Motor neuron (in vitro differentiated cells): ENCODE results near the gene ZBTB7A. TPM values are rescaled to one million over a fixed set of nuclear protein-coding genes. Genes with fewer than 3 reads are reported as not detected.

ENCODE experiments used
- ATAC-seq, 8 experiments: fragments of 200-7000 bp; cut with Tn5 transposase; replicated peaks in 6 of 8; 2 replicates each; pipeline ENCODE4 v1.8.0; 2021; ENCODE audit warnings: mild to moderate bottlenecking in 8 of 8, moderate library complexity in 8 of 8
- H3K27ac ChIP-seq, 2 donors: fragments of 250-450 bp; sonication (Bioruptor Pico); 2 replicates each; pipeline ENCODE4 v1.9.0; 2021; ENCODE audit warnings: antibody characterized with exemption in 2 of 2, mild to moderate bottlenecking in 2 of 2, moderate library complexity in 1 of 2
- H3K4me1 ChIP-seq, 2 donors: fragments of 250-450 bp; sonication (Bioruptor Pico); replicated peaks in 1 of 2; 2 replicates each; pipeline ENCODE4 v1.6.1; 2021; ENCODE audit warnings: antibody characterized with exemption in 2 of 2, mild to moderate bottlenecking in 2 of 2, moderate library complexity in 1 of 2
- H3K4me3 ChIP-seq, 5 donors: fragments of 250-450 bp; sonication (Bioruptor Pico); 2 replicates each; pipeline ENCODE4 v1.9.0; 2021; ENCODE audit warnings: antibody characterized with exemption in 5 of 5, mild to moderate bottlenecking in 5 of 5, moderate library complexity in 4 of 5
- WGBS, 10 experiments: fragments of 450-650 bp; shearing (Covaris generic); methylation state at CpG; one replicate each; pipeline ENCODE4 v1.0.0; 2022; 5-methylcytosine and 5-hydroxymethylcytosine counted together
- in situ Hi-C, 9 experiments: fragments of 400-800 bp; cut with MboI; loops; one replicate each; pipeline ENCODE4 v1.15.0; 2021; ENCODE audit warnings: low sequenced_read_pairs in 9 of 9, low pct_unique_long_range_greater_than_20kb in 2 of 9; ENCODE audit not compliant: unreplicated experiment in 9 of 9
- total RNA-seq, 8 experiments: library from RNA; unstranded; fragments of 300-600 nt; gene quantifications; 2 replicates each; pipeline versions ENCODE4 v1.2.3 to v1.2.4, GENCODE V29; 2022

Gene ZBTB7A
- total RNA-seq, 8 experiments from 2014 or later = 1.6 to 13.5 (median 4.1) TPM

DNA sequence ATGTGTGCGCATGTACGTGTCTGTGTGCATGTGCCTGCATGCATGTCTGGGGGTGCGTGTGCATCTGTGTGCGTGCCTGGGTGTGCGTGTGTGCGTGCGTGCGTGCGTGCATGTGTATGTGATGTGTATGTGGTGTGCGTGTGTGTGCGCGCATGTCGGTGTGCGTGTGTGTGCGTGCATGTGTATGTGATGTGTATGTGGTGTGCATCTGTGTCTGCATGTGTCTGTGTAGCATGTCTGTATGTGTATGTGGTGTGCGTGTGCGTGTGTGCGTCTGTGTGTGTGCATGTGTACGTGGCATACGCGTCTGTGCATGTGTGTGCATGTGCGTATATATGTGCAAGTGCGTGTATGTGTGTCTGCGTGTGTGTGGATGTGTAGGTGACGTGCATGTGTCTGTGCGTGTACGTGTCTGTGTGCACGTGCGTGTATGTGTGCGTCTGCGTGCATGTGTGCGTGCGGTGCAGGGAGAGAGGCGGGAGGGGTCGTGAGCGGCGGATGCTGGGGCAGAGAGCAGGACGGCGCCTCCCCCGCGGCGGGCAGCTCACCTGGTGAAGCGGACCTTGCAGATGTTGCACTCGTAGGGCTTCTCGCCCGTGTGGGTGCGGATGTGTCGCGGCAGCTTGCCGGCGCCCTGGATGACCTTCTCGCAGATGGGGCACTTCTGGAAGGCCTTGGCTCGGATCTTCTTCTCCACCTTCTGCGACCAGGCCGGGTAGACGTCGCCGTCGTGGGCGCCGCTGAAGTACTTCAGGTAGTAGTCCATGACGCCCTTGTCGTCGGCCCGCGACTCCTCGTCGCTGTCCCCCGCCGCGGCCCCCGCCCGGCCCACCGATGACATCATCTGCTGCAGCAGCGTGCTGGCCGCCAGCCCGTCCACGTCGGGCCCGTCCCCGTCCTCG lies 13.0 kb downstream of the ZBTB7A start:
- no peak for ATAC-seq
- H3K4me3 ChIP-seq = no peak overlapping the region
- no peak overlapping the region for H3K27ac ChIP-seq
- in situ Hi-C loops = no loop called here
- 80 to 100% (median 90%) methylated on average over 2 to 28 of the region's 82 CpGs; no CpG with 5 or more reads in 2 of the 10 experiments for WGBS, 10 experiments
- H3K4me1 ChIP-seq = peaks cover 4% of the 10 kb centered on the region in 2 donors

- H3K4me3 ChIP-seq = no peak overlapping the region
- peak in 5 of 8 experiments; percentile 1 to 68 (median 54) for ATAC-seq
Measured at GRCh38 chr19:4052993-4053422, 13.7 kb downstream of the ZBTB7A start.

DNA sequence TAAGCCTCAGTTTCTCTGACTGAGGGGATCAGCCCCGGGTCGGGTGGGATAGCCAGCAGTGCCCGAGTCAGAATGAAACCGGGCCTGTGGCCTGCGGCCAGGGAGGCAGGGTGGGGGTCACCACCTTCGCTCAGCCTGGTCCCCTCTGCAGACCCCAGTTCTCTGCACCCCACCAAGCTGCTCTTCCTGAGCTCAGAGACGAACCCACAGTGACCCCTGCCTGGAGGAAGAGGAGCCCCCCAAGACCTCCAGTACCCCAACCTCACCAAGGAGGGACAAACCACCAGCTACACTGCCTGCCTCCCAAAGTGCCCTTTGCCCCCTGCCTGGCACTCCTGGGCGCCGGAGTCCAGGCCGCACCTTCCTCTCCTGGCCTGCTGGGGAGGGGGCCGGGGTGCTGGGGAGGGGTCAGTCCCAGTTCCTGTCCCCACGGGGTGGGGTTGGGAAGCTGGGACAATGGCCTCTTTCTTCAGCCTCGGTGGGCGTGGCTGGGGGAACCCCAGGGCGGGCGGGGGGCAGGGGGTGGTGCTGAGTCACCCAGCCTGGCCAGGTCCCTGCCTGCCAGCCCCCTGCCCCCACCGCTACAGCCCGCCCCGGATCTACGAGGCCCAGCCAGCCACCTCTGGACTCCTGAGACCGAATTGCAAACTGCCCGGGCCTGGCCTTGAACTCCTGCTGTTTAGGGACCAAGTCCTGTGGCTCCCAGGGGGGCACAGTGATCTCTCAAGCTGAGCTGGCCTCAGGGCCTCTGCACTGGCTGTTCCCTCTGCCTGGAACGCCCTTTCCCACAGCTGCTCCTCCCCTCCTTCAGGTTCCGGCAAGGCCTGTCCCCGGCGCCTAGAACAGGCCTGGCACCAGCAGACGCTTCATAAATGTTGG lies 14.3 kb downstream of the ZBTB7A start:
- in situ Hi-C loops = no loop called here
- no peak overlapping the region for H3K4me3 ChIP-seq
- ATAC-seq = peak in 7 of 8 experiments; percentile 35 to 77 (median 44)
- 0 to 89% (median 87%) methylated on average over 1 to 5 of the region's 27 CpGs; no CpG with 5 or more reads in 5 of the 10 experiments for WGBS, 10 experiments
- peaks cover 0 to 3% of the 10 kb centered on the region in 2 donors for H3K4me1 ChIP-seq
- no peak overlapping the region for H3K27ac ChIP-seq

More at GRCh38 chr19:4052993-4053422, 13.7 kb downstream of the ZBTB7A start:
- 8 to 95% (median 82%) methylated on average over 3 to 9 of the region's 13 CpGs; no CpG with 5 or more reads in 4 of the 10 experiments for WGBS, 10 experiments
- peaks cover 0 to 3% of the 10 kb centered on the region in 2 donors for H3K4me1 ChIP-seq
- in situ Hi-C loops = no loop called here
- no peak overlapping the region for H3K27ac ChIP-seq

DNA sequence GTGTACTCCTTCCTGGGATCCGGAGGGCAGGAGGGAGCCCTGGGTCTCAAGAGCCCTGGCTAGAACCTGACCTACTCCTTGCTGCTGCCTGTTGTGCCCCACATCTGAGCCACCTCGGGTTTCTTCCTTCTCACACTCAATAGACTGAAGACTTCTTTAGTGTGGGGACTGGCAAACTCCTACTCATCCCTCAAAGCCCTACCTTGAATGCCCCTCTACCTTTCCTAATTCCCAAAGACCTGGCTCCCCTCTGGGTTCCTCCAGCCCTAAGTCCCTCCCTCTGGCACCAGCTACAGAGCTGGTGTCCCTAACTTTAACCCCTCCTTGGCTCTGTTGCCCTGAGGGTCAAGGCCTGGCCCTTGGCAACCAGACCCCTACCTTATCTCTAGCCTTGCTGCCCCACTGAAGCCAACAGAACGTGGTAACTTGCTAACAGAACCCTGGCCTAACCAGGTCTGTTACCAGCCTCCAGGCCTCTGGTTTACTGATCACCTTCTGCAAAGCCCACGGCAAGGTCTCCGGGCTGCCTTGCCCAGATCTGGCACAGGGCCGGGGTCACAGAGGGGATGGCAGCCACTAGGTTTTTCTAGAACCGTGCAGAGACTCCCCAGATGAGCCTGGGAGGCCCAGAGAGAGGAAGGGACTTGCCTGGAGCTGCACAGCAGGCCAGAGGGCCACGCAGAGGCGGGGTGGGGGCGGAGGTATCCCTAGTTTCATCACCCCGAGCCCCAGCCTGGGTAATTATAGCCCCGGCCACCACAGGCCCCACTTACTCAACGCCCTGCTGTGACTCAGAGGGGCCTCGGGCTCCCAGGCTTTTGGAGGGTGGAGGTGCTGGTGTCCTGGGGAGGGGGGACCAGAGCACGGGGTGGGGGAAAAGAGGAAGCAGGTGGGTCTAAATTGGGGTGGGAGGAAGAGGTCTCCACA lies 15.3 kb downstream of the ZBTB7A start:
- no peak overlapping the region for H3K27ac ChIP-seq
- in situ Hi-C loops = no loop called here
- ATAC-seq = peak in 3 of 8 experiments; percentile 3 to 25 (median 20)
- H3K4me1 ChIP-seq = peaks cover 0 to 3% of the 10 kb centered on the region in 2 donors
- WGBS, 10 experiments = 80 to 100% (median 93%) methylated on average over 1 to 5 of the region's 15 CpGs; no CpG with 5 or more reads in 4 of the 10 experiments
- H3K4me3 ChIP-seq = no peak overlapping the region

DNA sequence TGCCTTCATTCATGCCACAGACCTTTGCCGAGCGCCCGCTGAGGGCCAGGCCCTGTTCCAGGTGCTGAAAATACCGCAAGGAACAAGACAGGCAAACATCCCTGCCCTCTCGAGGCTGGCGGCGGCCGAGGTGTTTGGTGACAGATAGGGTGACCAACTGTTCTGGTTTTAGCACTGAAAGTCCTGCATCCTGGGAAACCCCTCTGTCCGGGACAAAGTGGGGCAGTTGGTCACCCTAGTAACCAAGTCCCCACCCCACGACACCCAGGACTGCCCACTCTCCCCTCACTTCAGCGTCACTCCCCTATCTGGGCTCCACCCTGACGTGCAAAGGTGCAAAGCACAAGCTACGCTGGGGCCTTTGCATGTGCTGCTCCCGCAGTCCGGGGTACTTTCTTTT lies 17.3 kb downstream of the ZBTB7A start:
- WGBS, 10 experiments = 60 to 100% (median 84%) methylated on average over 1 to 5 of the region's 15 CpGs; no CpG with 5 or more reads in 5 of the 10 experiments
- ATAC-seq = no peak
- no peak overlapping the region for H3K27ac ChIP-seq
- in situ Hi-C loops = no loop called here
- H3K4me3 ChIP-seq = no peak overlapping the region
- peaks cover 5 to 6% of the 10 kb centered on the region in 2 donors for H3K4me1 ChIP-seq

- WGBS, 10 experiments = 94 to 100% (median 100%) methylated on average over 1 to 3 of the region's 33 CpGs; no CpG with 5 or more reads in 7 of the 10 experiments
- H3K27ac ChIP-seq = no peak overlapping the region
- ATAC-seq = no peak
- peaks cover 3 to 5% of the 10 kb centered on the region in 2 donors for H3K4me1 ChIP-seq
- H3K4me3 ChIP-seq = no peak overlapping the region
- in situ Hi-C loops = no loop called here
Measured at GRCh38 chr19:4046946-4047683, 19.6 kb downstream of the ZBTB7A start.

DNA sequence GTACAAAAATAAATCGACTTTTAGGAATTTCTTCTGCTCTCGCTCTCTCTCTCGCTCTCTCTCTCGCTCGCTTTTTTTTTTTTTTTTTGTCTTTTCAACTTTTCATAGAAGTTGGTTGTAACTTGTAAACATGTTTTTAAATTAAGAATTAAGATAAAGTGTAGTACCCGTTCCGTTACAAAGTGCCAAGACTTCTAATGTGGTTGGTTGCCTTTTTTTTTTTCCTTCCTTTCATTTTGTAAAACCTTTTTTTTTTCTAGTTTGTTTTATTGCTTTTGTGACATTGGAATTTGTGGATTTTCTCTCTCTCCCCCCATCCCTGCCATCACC lies 20.4 kb downstream of the ZBTB7A start:
- no peak for ATAC-seq
- Histone ChIP-seq H3K4me1 (peaks cover 3 to 5% of the 10 kb centered on the region in 2 donors), H3K4me3 (no peak overlapping the region), H3K27ac (no peak overlapping the region)
- in situ Hi-C loops = no loop called here
- WGBS, 10 experiments = 80 to 100% (median 94%) methylated on average over 1 to 7 of the region's 7 CpGs

DNA sequence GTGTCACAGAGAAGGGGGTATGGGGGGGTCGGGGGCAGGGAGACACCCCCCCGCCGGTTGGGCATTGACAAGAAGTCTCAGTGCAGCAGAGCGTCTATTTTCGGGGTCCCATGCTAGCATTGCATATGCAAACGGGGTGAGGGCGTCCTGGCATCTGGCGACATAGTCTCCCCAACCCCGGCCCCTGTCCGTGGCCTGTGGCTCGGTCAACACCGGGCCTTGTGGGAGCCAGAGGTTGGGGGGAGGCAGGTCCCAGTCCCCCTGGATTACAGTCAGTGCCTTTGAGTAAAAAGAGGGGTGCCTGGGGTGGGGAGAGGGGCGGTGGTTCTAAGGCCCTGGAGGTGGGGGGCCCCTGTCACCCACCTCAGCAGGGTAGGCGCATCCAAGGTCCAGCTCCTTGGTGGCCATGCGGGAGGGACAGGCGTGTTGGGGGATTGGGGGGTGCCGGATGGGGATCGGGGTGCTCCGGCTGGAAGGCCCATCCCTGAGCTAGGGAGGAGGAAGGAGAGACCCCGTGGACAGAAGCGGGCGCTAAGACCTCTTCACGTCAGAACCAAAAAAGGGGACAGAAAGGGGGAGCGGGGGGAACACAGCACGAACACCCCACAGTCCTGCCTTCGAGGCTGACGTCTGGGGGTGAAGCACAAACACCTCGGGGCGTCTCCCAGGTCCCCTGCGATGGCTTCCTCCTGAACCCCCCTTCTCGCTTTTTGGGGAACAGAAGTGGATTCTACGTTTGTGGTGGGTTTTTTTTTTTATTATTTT lies 20.9 kb downstream of the ZBTB7A start:
- WGBS, 10 experiments = 70 to 100% (median 97%) methylated on average over 1 to 7 of the region's 32 CpGs; no CpG with 5 or more reads in 3 of the 10 experiments
- Histone ChIP-seq H3K27ac (peak overlapping the region in 1 of 2 donors; percentile 20), H3K4me1 (peaks cover 3 to 5% of the 10 kb centered on the region in 2 donors), H3K4me3 (no peak overlapping the region)
- in situ Hi-C loops = no loop called here
- ATAC-seq = peak in 2 of 8 experiments; percentile 10 to 12

DNA sequence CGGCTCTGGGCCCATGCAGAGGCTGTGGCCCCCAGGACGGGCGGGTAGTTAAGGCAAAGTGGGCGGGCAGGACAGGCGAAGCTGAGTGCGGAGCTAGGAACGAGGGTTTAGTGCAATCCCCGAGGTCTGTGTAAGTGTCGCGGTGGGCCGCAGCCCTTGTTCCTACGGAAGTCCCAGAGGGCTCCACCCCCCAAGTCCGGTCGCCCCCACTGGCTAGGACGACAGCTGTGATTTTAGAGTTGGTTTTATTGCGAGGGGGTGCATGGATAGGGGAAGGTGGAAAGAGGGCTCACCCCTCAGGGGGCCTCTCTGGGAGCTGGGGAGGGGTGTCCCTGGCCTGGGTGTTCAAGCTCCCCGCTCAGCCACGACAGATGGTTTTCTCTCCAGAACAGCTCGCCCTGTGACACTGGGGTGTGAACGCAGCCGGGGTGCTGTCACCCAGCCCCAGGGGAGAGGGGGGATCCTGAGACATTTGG lies 21.7 kb downstream of the ZBTB7A start:
- H3K27ac ChIP-seq = no peak overlapping the region
- H3K4me3 ChIP-seq = no peak overlapping the region
- in situ Hi-C loops = no loop called here
- peaks cover 3 to 5% of the 10 kb centered on the region in 2 donors for H3K4me1 ChIP-seq
- 61% methylated on average over 3 of the region's 21 CpGs; no CpG with 5 or more reads in 9 of the 10 experiments for WGBS, 10 experiments
- ATAC-seq = peak in 5 of 8 experiments; percentile 10 to 60 (median 24)

DNA sequence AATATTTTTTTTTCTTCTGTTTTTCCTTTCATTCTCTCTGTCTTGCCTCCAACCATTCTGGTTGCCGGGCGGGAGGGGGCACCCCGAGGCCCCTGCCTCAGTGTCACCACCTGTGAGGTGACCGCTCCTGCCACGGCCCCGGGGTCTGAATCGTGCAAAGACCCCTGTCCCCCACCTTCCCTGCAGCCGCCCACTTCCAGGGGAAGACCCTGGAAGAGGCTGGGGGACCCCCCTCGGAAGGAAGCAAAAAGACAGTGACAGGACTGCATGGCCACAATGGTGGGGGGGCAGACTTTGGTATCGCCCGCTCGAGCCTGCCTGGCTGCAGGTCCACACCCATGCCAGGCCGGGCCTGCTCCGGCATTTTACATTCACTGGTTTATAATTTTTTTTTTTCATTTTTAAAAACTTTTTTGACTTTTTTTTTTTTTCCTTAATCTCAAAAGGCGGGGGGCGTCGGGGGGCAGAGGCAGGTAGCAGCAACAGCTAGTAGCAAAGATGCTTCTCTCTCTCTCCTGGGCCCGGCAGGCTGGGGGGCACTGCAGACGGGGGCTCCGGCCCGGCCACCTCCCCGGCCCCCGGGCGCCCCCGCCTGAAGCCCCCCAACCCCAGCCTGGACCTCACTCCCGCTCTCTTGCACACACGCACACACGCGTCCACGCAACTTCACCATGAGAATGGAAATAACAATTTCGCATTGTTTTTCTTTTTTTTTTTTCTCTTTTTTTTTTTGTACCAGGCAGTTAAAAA lies 22.6 kb downstream of the ZBTB7A start:
- WGBS, 10 experiments = 81 to 100% (median 96%) methylated on average over 2 to 10 of the region's 31 CpGs; no CpG with 5 or more reads in 2 of the 10 experiments
- ATAC-seq = no peak
- Histone ChIP-seq H3K4me1 (peaks cover 4 to 5% of the 10 kb centered on the region in 2 donors), H3K4me3 (no peak overlapping the region), H3K27ac (no peak overlapping the region)
- in situ Hi-C loops = no loop called here
